HepG2 (cell line): Measurements from ENCODE around the gene GNA14. TPM values are rescaled to one million over a fixed set of nuclear protein-coding genes. Genes with fewer than 3 reads are reported as not detected.

Experiments used
- ATAC-seq: fragments of 200-7000 bp; cut with Tn5 transposase; 3 replicates; pipeline ENCODE4 v1.9.1; 2020; ENCODE audit warnings: mild to moderate bottlenecking, moderate library complexity
- BruUV-seq: library from RNA; stranded (reverse); fragments of 400-500 nt; replicated peaks from 2 replicates; lab custom pipeline; 2021; lab: Mats Ljungman, UMichigan
- CTCF ChIA-PET: fragments of 300-600 bp; formaldehyde crosslinking; extraction: SDS; loops from one replicate; lab custom pipeline; 2021; ENCODE audit warnings: low total read pairs, inconsistent platforms, low intra/inter-chr PET ratio; lab: Yijun Ruan, JAX
- POLR2A ChIA-PET: fragments of 350-600 bp; sonication (Branson Sonifier 250); formaldehyde crosslinking; loops from one replicate; lab custom pipeline; 2020; ENCODE audit warnings: antibody characterized with exemption, inconsistent platforms; lab: Yijun Ruan, JAX
- DNase-seq: peaks from one replicate; pipeline ENCODE4 v3.0.0-alpha.2; 2015; ENCODE audit warnings: low spot score
- FAIRE-seq: peaks from 3 replicates; lab custom pipeline; 2011; peaks lifted over from hg19 to GRCh38; lab: Jason Lieb, UNC
- H2AFZ ChIP-seq: one replicate; pipeline ENCODE4 v1.6.1; 2011; ENCODE audit warnings: low read length, inconsistent platforms
- H3K27ac ChIP-seq: fragments of 300-600 bp; 3 replicates; pipeline ENCODE4 v1.8.0; 2011; ENCODE audit warnings: mixed run types, mild to moderate bottlenecking, mixed read lengths, low read length, inconsistent platforms; ENCODE audit not compliant: insufficient read depth; ENCODE audit errors: extremely low read length
- H3K27me3 ChIP-seq, 2 experiments: fragments of 200-600 bp in 1 of 2; 2 replicates in 1 of 2; 3 replicates in 1 of 2; pipeline versions ENCODE4 v1.6.0 to v1.8.0; 2011; ENCODE audit warnings: low read length in 2 of 2, mild to moderate bottlenecking in 2 of 2, moderate library complexity in 2 of 2, inconsistent platforms in 1 of 2; ENCODE audit not compliant: insufficient read depth in 2 of 2, control insufficient read depth in 1 of 2
- H3K36me3 ChIP-seq, 2 experiments: fragments of 200-600 bp in 1 of 2; replicated peaks in 1 of 2; 2 replicates in 1 of 2; 3 replicates in 1 of 2; pipeline versions ENCODE4 v1.5.1 to v1.8.0; 2011; ENCODE audit warnings: low read length in 2 of 2, inconsistent platforms in 1 of 2; ENCODE audit not compliant: insufficient read depth in 2 of 2, control insufficient read depth in 1 of 2
- H3K4me1 ChIP-seq: 2 replicates; pipeline ENCODE4 v1.5.1; 2012; ENCODE audit warnings: low read length, inconsistent platforms; ENCODE audit not compliant: insufficient read depth
- H3K4me2 ChIP-seq: 2 replicates; pipeline ENCODE4 v1.6.0; 2011; ENCODE audit warnings: low read depth, low read length, inconsistent platforms
- H3K4me3 ChIP-seq, 3 experiments: fragments of 200-600 bp in 1 of 3; sonication (generic), shearing (Covaris generic) in 1 of 3; replicated peaks in 1 of 3; 2 replicates each; pipeline ENCODE4 v1.5.1; 2011 to 2016; ENCODE audit warnings: low read length in 3 of 3, inconsistent platforms in 2 of 3, low read depth in 2 of 3, mild to moderate bottlenecking in 2 of 3, control low read depth in 1 of 3, mixed read lengths in 1 of 3; ENCODE audit not compliant: insufficient read depth in 1 of 3
- H3K79me2 ChIP-seq: one replicate; pipeline ENCODE4 v1.6.1; 2011; ENCODE audit warnings: low read length, inconsistent platforms; ENCODE audit not compliant: insufficient read depth
- H3K9ac ChIP-seq: 2 replicates; pipeline ENCODE4 v1.6.0; 2011; ENCODE audit warnings: mild to moderate bottlenecking, low read depth, low read length, inconsistent platforms; ENCODE audit not compliant: insufficient read depth
- H3K9me3 ChIP-seq: 2 replicates; pipeline ENCODE4 v1.5.1; 2012; ENCODE audit warnings: mild to moderate bottlenecking, low read length
- H4K20me1 ChIP-seq: 2 replicates; pipeline ENCODE4 v1.6.0; 2011; ENCODE audit warnings: inconsistent platforms, mild to moderate bottlenecking, low read length, moderate library complexity; ENCODE audit not compliant: insufficient read depth
- BRCA1 ChIP-seq: sonication (generic); formaldehyde crosslinking; IDR thresholded peaks from 2 replicates; pipeline ENCODE4 v1.4.0; 2020; ENCODE audit warnings: missing genetic modification reagents
- CREB1 ChIP-seq, 2 experiments: fragments of 450-650 bp in 1 of 2; IDR thresholded peaks; 2 replicates each; pipeline ENCODE4 v1.6.1; 2016 to 2017; ENCODE audit warnings: control low read depth in 1 of 2, mild to moderate bottlenecking in 1 of 2, missing compliant biosample characterization in 1 of 2, missing genetic modification characterization in 1 of 2
- CREM ChIP-seq, 2 experiments: sonication (generic) in 1 of 2; formaldehyde crosslinking in 1 of 2; IDR thresholded peaks; 2 replicates each; pipeline versions ENCODE4 v1.4.0 to v1.6.1; 2016 to 2020; ENCODE audit warnings: antibody characterized with exemption in 1 of 2, mild to moderate bottlenecking in 1 of 2, missing genetic modification reagents in 1 of 2
- HOMEZ ChIP-seq: IDR thresholded peaks from 2 replicates; pipeline ENCODE4 v1.6.1; 2016; ENCODE audit warnings: low read depth
- MXD1 ChIP-seq: sonication (generic); formaldehyde crosslinking; IDR thresholded peaks from 2 replicates; pipeline ENCODE4 v1.4.0; 2020; ENCODE audit warnings: mild to moderate bottlenecking, missing genetic modification reagents
- TIGD3 ChIP-seq: sonication (generic); formaldehyde crosslinking; IDR thresholded peaks from 2 replicates; pipeline ENCODE4 v1.5.1; 2020; ENCODE audit warnings: mild to moderate bottlenecking, missing genetic modification reagents, borderline replicate concordance
- TOE1 ChIP-seq: sonication (generic); formaldehyde crosslinking; IDR thresholded peaks from 2 replicates; pipeline ENCODE4 v1.4.0; 2020; ENCODE audit warnings: mild to moderate bottlenecking, missing genetic modification reagents
- U2AF2 ChIP-seq: fragments of 200-400 bp; formaldehyde crosslinking; IDR thresholded peaks from 2 replicates; pipeline ENCODE4 v1.6.1; 2017; ENCODE audit warnings: low read depth, mild to moderate bottlenecking, low read length
- XBP1 ChIP-seq: sonication (generic); formaldehyde crosslinking; IDR thresholded peaks from 2 replicates; pipeline ENCODE4 v1.5.0; 2020; ENCODE audit warnings: missing genetic modification reagents
- ZBTB26 ChIP-seq: IDR thresholded peaks from 2 replicates; pipeline ENCODE4 v1.6.1; 2016; ENCODE audit warnings: missing compliant biosample characterization, missing genetic modification reagents, borderline replicate concordance
- ZBTB38 ChIP-seq: sonication (generic); formaldehyde crosslinking; IDR thresholded peaks from 2 replicates; pipeline ENCODE4 v1.5.1; 2020; ENCODE audit warnings: mild to moderate bottlenecking, missing genetic modification reagents
- ZFP62 ChIP-seq: sonication (generic); formaldehyde crosslinking; IDR thresholded peaks from 2 replicates; pipeline ENCODE4 v1.4.0; 2020; ENCODE audit warnings: missing genetic modification reagents
- ZNF205 ChIP-seq: IDR thresholded peaks from 2 replicates; pipeline ENCODE4 v1.6.1; 2018; ENCODE audit warnings: missing biosample characterization, missing genetic modification reagents
- ZNF414 ChIP-seq: sonication (generic); formaldehyde crosslinking; IDR thresholded peaks from 2 replicates; pipeline ENCODE4 v1.5.0; 2020; ENCODE audit warnings: missing genetic modification reagents
- ZNF549 ChIP-seq: sonication (generic); formaldehyde crosslinking; IDR thresholded peaks from 2 replicates; pipeline ENCODE4 v1.5.0; 2020; ENCODE audit warnings: missing genetic modification reagents
- ZNF746 ChIP-seq: sonication (generic); formaldehyde crosslinking; IDR thresholded peaks from 2 replicates; pipeline ENCODE4 v1.8.0; 2022; ENCODE audit warnings: mild to moderate bottlenecking, missing genetic modification reagents
- WGBS: methylation state at CpG from one replicate; pipeline ENCODE4 v1.1.6; 2017; ENCODE audit warnings: low lambda C conversion rate; 5-methylcytosine and 5-hydroxymethylcytosine counted together
- in situ Hi-C: cut with HindIII; loops from 2 replicates; pipeline ENCODE4 v1.10.0; 2017; ENCODE audit warnings: low pct_unique_long_range_greater_than_20kb; ENCODE audit not compliant: extremely low pct_ligation_motif_present
- intact Hi-C: fragments of 100-400 bp; cut with micrococcal nuclease; formaldehyde crosslinking; loops from one replicate; pipeline ENCODE4 v1.10.0; 2022; ENCODE audit not compliant: unreplicated experiment
- polyA plus RNA-seq, 8 experiments: library from polyadenylated mRNA; depleted of rRNA in 3 of 8; stranded (reverse) in 7 of 8; unstranded in 1 of 8; fragments of >200 nt; fragmentation: Illumina TruSeq in 4 of 8; extraction: Trizol in 4 of 8; gene quantifications; 2 replicates each; pipeline versions ENCODE4 v1.2.1 to v1.2.3, GENCODE V29; 2011 to 2016; ENCODE audit warnings: low read depth in 4 of 8, missing spikeins in 1 of 8, mixed read lengths in 1 of 8; ENCODE audit not compliant: insufficient read depth in 1 of 8
- total RNA-seq, 5 experiments: library from RNA; depleted of rRNA; stranded (reverse); fragments of >200 nt; fragmentation: Illumina TruSeq; extraction: Trizol; gene quantifications; 2 replicates each; pipeline ENCODE4 v1.2.3, GENCODE V29; 2016; ENCODE audit warnings: low read depth in 1 of 5

Gene GNA14
- total and polyA plus RNA-seq, 2 of the 13 experiments (the other 11 are each of a cell fraction or from before 2014, with no cell fraction given): not detected

- TF ChIP-seq ZNF746 (CRISPR knock-in tag): no peak
- no peak for TF ChIP-seq ZNF414 (CRISPR knock-in tag)
- no peak for TF ChIP-seq TOE1 (CRISPR knock-in tag)
- TF ChIP-seq ZFP62 (CRISPR knock-in tag): no peak
- no peak for TF ChIP-seq ZBTB26 (CRISPR knock-in tag)
- TF ChIP-seq TIGD3: no peak
- TF ChIP-seq HOMEZ: no peak
These were observed 93.5 kb downstream of the GNA14 start (continued) for GRCh38 chr9:77554586-77555105.

GRCh38 chr9:77547106-77547730 is 100.9 kb downstream of the GNA14 start:
- H4K20me1 ChIP-seq: no peaks in the 10 kb centered on the region; the same call in 1 of the 2 replicates
- BruUV-seq: no TSS peak
- in situ Hi-C loops (no loop called here), intact Hi-C loops (no loop called here)
- no peaks in the 10 kb centered on the region for H3K4me1 ChIP-seq
- DNase-seq (no peak), ATAC-seq (no peak), FAIRE-seq (no peak)
- no peak overlapping the region for H3K4me2 ChIP-seq
- no peaks in the 10 kb centered on the region for H3K79me2 ChIP-seq
- no peak overlapping the region for H2AFZ ChIP-seq
- H3K9me3 ChIP-seq: peaks cover 10% of the 10 kb centered on the region
- H3K27ac ChIP-seq: no peak overlapping the region
- CTCF ChIA-PET: no interaction called here
- POLR2A ChIA-PET: no interaction called here
- H3K27me3 ChIP-seq: no peaks in the 10 kb centered on the region; a peak in 1 of 5 replicates
- no peak overlapping the region for H3K9ac ChIP-seq
- H3K4me3 ChIP-seq: no peak overlapping the region
- WGBS: 13% methylated on average over 5 of the region's 5 CpGs
- H3K36me3 ChIP-seq: no peaks in the 10 kb centered on the region
- TF ChIP-seq BRCA1 (CRISPR knock-in tag) (no peak), XBP1 (CRISPR knock-in tag) (no peak), ZNF549 (CRISPR knock-in tag) (no peak), MXD1 (no peak), CREM (IDR thresholded peaks at IDR 0.05) (no peak), CREM (CRISPR knock-in tag; IDR thresholded peaks at IDR 0.05) (no peak), CREB1 (IDR thresholded peaks at IDR 0.05) (no peak), CREB1 (CRISPR knock-in tag; IDR thresholded peaks at IDR 0.05) (no peak), ZNF205 (CRISPR knock-in tag) (no peak), ZBTB38 (CRISPR knock-in tag) (no peak), U2AF2 (no peak)
